Measurements from ENCODE around the gene CALR3.

DNA sequence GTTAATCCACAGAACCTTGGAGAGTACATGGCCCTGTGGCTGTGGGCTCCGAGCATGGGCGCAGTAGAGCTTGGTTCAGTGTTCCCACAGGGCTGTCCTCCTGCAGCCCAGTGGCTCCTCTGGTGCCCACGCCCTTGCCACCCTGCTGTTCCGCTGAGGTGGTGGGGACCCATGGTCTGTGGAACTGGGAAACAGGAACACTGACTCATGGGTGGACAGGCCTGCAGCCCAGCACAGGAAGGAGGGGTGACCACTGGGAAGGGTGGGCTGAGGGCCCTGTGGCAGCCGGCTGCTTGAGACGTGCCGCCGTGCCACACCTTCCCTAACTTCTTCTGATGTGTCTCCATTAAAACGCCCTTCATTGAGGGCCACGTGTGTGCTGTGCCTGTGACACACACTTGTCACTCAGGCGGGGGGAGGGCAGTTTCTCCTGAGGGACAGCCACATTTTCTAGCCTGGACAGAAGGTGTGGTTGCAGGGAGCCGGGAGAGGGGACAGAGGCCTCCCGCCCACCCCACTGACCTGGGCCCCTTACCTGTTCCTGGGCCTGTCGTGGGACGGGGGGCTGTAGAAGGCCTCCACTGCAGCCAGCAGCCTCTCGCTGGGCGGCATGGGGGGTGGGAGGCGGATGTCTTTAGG is 25.1 kb upstream of the CALR3 start:
- TF ChIP-seq CTCF (IDR thresholded peaks at IDR 0.05; ENCODE audit: low read depth, low read length, poor library complexity, severe bottlenecking) = no peak
- TF ChIP-seq EZH2phosphoT487 (IDR thresholded peaks at IDR 0.05; ENCODE audit: borderline replicate concordance, low read length) = no peak
